Stimulated activated CD8-positive, alpha-beta memory T cell treated with anti-CD3 and anti-CD28 coated beads, Interleukin-2, amount 100 ng/mL, for 48 hours (primary cell): Measurements from ENCODE around the gene DNASE2B.

Experiments used
- DNase-seq, 2 donors: peaks; one replicate each; pipeline ENCODE4 v3.0.0-alpha.2; 2020; ENCODE audit warnings: low read depth in 2 of 2

Gene DNASE2B

DNA sequence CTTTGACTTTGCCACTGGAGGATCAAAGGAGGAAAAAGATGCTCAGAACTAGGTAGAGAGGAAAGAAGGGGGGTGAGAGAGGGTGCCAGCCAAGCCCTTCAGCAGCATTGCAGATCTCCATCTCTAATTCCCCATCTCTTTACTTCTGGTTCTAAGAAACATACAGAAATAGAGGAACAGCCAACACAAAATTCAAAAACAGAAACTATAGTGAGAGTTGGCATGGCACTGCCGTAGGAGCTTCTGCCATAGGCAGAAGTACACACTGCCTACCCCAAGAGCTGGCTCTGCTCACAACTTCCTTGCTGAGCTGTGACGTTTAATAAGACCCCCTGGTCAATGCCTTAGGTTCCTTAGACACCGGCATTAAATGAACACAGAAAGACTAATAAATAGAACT lies 54.2 kb downstream of the DNASE2B start:
- DNase-seq: no peak

GRCh38 chr1:84462118-84462517 lies 63.8 kb downstream of the DNASE2B start:
- DNase-seq: no peak
